HG03280 (cell line): ENCODE results near the gene CAPN12.
"Not testable (repeated sequence)": the region's sequence is repeated elsewhere in the genome, so short reads cannot be mapped to it uniquely, and the experiment has no call there.

ENCODE experiments used
- ATAC-seq: cut with Tn5 transposase; IDR thresholded peaks from one replicate; pipeline ENCODE4 v1.9.1; 2021; ENCODE audit warnings: mild to moderate bottlenecking, moderate library complexity; ENCODE audit not compliant: unreplicated experiment

CAPN12 gene

DNA sequence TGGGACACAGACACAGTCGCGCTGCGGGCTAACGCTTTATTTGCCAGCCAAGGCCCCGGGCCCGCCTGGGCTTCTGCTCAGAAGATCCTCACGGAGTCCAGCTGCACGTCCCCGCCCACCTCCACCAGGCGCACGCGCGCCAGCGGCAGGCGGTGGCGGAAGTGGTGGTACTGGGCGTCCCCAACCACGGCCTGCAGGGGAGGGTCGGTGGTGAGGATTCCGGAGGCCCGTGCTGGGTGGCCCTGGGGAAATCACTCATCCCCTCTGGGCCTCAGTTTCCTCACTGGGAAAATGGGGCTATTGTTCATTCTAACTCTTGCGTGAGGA is 26.6 kb upstream of the CAPN12 start:
- peak; percentile 53 for ATAC-seq

- peak; percentile 18 for ATAC-seq
Measured at GRCh38 chr19:38770228-38770948, 26.1 kb upstream of the CAPN12 start.

DNA sequence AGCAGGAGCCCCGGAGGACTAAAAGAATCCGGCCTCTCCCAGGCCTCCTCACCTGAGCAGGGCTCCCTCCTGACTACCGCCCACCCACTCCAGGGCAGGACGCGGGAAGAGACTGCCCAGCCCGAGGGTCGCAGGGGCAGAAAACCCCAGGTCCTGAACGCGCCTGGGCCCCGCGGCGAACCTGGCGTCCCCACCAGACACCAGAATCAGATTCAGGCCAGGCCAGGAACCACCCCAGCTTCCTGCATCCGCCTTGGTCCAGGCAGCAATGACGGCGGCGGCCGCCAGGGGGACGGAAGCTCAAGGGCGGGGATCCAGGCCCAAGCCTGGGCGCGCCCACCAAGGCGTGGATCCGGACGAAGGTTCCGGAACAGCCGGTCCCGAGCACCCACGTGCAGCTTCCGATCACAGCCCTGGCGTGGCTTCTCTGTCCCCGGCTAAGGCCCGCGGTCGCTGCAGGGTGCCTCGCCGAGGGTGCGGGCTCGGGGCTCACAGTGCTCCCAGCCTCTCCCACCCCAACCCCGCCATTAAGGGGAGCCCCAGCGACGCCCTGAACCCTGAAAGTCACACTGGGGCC is 25.4 kb upstream of the CAPN12 start:
- ATAC-seq: peak; percentile 64

- ATAC-seq: no peak
Measured at GRCh38 chr19:38766276-38767047, 22.2 kb upstream of the CAPN12 start.

GRCh38 chr19:38765214-38765613 is 20.9 kb upstream of the CAPN12 start:
- no peak for ATAC-seq

DNA sequence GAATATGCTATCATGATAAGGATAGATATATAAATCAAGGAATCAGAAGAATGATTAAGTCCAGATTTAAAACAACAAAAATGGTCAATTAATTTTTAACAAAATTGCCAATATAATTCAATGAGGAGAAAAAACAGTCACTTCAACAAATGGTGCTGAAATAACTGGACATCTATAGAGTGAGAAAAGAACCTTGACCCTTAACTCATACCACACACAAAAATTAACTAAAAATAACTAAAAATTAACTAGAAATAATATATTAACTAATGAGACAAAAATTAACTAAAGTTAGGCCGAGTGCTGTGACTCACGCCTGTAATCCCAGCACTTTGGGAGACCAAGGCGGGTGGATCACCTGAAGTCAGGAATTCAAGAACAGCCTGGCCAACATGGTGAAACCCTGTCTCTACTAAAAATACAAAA is 19.5 kb upstream of the CAPN12 start:
- no peak for ATAC-seq

DNA sequence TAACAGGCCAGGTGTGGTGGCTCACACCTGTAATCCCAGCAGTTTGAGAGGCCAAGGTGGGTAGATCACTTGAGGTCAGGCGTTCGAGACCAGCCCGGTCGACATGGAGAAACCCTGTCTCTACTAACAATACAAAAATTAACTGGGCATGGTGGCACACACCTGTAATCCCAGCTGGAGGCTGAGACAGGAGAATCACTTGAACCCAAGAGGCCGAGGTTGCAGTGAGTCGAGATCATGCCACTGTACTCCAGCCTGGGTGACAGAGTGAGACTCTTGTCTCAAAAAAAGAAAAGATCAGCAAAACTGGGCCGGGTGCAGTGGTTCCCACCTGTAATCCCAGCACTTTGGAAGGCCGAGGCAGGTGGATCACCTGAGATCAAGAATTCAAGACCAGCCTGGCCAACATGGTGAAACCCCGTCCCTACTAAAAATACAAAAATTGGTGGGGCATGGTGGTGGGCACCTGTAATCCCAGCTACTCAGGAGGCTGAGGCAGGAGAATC is 17.7 kb upstream of the CAPN12 start:
- not testable (repeated sequence) for ATAC-seq

- not testable (repeated sequence) for ATAC-seq
Measured at GRCh38 chr19:38760805-38761517, 16.7 kb upstream of the CAPN12 start.

- ATAC-seq: no peak
Measured at GRCh38 chr19:38759590-38760003, 15.3 kb upstream of the CAPN12 start.

DNA sequence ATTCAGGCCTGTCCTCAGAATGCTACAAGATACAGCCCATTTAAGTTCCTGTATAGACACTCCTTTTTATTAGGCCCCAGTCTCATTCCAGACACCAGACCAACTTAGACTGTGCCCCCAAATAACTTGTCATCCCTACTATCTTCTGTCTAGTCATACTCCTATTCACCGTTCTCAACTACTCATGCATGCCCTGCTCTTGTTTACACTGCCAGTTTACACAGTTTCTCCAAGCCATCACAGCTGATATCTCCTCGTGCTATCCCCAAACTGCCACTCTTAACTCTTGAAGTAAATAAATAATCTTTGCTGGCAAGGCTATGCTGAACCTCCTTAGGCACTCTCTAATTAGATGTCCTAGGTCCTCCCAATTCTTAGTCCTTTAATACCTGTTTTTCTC is 9.9 kb upstream of the CAPN12 start:
- not testable (repeated sequence) for ATAC-seq

- not testable (repeated sequence) for ATAC-seq
Measured at GRCh38 chr19:38753783-38754182, 9.5 kb upstream of the CAPN12 start.

DNA sequence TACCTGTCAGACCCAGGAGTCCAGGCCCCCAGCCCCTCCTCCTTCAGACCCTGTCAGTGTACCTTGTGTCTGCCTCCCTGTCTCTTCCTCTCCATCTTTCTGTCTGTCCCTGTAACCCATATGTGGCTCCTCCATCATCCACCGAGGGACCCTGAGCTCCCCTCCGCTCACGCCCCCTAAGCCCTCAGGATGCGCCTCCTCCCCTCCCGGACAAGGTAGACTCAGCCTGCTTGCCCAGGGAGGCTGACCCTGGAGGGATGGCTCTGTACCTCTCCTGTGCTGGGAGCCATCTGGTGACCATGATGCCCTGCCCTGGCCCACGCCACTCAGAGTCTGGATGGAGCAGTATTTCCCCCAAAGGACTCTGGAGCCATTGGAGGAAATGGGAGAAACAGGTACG is 1.0 kb upstream of the CAPN12 start:
- no peak for ATAC-seq

GRCh38 chr19:38744874-38745273 is 600 bp upstream of the CAPN12 start:
- ATAC-seq: no peak

- no peak for ATAC-seq
Measured at GRCh38 chr19:38743394-38744297, 628 bp downstream of the CAPN12 start.

GRCh38 chr19:38742906-38743305 is 1.4 kb downstream of the CAPN12 start:
- ATAC-seq: no peak

DNA sequence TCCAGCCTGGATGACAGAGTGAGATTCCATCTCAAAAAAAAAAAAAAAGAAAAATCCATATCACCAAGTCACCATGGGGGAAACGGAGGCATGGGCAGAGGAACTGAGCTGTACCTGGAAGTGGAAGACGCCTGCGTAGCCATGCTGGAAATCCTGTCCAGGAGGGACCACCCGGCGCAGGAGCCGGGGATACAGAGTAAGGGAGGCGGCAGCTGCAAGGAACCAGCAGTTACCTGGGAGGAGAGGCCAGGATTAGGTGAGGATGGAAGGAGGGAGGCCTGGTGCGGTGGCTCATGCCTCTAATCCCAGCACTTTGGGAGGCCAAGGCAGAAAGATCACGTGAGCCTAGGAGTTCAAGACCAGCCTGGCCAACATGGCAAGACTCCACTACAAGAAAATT is 2.0 kb downstream of the CAPN12 start:
- no peak for ATAC-seq

- ATAC-seq: no peak
Measured at GRCh38 chr19:38741670-38742069, 2.6 kb downstream of the CAPN12 start.

DNA sequence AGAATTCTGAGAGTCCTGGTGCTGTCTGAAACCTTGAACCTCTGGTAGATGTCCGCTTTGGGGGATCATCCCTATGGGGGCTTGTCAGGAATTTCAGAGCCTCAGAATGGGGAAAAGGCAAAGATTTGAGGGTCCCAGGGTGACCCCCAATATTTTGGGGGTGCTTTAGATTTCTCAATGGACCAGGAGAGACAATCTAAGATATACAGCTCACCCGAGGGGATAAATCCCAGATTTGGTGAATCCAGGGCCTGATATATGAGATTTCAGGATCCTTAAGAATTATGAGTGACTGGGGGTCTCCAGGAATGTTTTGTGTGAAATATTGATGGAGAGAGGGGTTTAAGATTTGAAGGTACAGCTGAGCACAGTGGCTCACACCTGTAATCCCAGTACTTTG is 3.3 kb downstream of the CAPN12 start:
- no peak for ATAC-seq

GRCh38 chr19:38740257-38740592 is 4.0 kb downstream of the CAPN12 start:
- ATAC-seq: no peak
